ENCODE data around the gene RPL29.

The RPL29 gene

DNA sequence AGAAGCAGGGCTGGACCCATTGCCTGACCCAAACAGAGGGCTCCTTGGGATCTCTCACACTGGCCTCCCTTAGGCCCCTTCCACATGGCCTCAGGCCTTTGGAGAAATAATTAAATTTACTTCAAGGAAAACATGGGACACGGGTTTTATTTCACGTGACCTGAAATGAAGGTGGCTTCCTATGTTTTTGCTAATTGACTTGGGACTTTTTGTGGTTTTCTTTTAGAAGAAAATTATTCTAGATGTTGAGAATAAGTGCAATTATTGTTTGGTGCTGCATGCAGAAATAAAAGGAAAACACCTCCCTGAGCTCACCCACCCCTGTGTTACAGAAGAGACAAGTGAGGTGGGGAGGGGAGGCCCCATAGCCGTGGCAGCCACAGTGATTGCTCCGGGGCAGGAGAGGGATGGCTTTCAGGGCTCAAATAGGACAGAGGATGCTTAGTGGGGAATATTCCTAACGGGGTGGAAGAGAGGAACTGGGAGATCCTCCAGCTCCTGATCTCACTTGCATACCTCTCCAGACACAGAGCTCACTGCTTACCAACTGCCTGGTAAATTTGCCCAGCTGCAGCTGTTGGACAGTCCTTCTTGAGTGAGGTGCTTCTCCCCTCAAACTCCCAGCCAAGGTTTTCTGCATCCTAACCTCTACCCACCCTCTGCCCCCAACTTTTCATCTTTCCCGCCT is 29.2 kb upstream of the RPL29 start:
- no peak for FAIRE-seq

GRCh38 chr3:52023860-52024764 is 28.4 kb upstream of the RPL29 start:
- no peak for FAIRE-seq

GRCh38 chr3:52023101-52023770 is 27.5 kb upstream of the RPL29 start:
- no peak for FAIRE-seq

DNA sequence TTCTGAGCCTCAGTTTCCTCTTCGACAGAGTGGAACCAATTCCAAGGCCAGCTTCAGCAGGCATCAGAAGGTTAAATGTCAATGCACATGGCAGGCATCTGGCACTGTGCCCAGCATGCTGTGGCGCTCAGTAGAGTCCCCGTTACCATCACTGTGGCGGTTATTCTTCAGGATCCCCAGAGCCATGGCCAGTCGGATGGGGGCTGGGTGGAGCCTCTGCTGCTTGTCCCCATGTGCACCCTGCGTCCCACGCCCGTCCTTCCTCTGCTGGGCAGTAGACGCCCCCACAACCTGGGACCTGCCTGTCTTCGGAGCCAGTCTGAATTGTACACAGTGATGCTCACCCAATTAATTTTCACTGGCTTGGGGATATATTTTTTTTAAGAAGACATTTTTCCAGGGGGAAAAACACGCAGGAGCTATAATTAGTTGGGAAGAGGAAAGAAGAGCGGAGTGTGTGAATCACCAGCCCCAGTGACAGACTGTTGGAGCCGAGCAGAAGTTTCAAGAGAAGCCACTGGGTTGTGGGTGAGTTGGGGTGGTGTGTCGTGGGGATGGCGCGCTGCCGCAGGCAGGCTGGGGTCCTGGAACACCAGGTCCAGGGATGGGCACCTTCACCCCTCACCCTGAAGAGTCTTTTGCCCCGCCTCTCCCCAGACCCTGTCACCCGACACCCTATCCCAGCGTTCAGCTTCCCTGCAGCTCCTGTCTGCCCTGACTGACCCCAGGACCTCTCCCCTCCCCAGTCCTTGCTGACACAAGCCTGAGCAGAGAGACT is 26.8 kb upstream of the RPL29 start:
- FAIRE-seq: no peak

DNA sequence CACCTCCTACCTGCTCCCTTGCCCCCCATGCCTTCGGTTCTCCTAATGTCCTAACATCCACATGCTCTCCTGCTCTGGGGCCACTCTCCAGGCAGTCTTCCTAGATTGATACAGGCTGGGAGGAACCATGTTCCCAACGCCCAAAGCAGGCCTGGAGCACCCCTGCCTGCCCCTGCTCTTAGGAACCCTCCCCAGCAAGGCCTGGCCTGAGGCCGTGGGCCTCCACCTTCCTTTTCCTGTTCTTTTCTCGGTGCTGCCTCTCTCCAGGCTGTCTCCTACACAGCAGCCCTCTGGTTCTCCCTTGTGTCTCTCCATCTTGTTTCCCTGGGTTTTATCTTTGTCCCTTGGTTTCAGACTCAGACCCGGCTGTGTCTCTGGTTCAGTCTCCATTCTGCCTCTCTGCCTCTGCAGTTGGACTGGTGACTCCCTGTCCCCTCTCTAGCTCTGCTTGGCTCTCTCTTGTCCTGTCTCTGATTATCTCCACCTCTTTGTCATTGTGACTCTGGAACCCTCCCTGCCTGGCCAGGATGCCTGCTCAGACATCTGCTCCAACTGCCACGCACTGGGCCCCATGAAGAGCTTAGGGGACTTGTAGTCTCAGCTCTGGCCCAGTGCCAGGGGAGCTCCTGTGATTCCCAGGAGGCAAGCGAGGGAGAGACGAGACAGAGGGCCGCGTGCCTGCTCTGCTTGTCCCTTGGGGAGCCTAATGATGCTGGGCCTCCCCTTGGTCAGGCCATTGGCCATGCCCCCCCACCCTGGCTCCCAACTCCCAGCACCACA is 26.0 kb upstream of the RPL29 start:
- no peak for FAIRE-seq

DNA sequence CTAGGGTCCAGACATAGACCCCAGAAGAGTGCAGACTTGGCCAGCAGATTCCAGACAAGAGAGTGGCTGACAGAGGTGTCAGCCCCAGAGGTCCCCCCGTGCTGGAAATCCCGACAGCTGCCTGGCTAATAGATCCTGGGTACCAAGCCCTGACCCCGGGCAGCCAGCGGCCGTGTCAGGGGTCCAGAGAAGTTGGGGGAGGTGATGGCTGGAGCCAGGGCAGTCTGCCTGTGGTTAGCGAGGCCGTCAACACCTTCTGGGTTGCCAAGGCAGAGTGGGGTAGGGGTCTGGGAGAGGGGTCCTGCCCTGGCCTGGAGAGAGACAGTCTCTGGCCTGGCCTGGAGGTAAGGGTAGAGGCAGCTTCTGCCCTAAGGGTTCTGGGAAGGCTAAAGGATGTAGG is 25.1 kb upstream of the RPL29 start:
- FAIRE-seq: no peak

GRCh38 chr3:52019352-52020080 is 23.8 kb upstream of the RPL29 start:
- no peak for FAIRE-seq

DNA sequence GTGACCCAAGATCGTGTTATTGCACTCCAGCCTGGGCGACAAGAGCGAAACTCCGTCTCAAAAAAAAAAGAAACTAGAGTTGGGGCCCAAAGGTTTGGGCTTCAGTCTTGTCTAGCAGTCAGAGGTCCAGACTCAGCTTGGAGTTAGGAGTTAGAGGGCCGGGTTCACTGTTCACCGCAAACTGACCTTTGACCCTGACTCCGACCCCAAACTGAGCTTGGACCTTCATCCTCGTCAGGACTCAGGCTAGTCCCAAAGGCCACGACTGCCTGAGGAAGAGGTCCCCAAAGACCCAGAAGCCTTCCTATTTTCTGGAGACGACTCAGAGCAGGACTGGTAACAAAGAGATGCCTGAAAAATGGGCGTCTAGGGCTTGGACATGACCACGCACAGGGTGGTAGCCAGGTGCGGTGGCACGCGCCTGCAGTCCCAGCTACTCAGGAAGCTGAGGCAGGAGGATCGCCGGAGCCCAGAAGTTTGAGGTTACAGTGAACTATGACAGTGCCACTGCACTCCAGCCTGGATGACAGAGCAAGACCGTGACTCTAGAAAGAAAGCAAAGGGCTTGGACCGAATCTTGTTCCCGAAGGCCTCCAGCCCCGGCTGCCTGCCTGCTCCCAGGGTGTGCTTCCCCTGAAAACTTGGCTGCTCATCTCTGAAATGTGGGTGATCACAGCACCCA is 22.8 kb upstream of the RPL29 start:
- FAIRE-seq: no peak

GRCh38 chr3:52017586-52017985 is 21.9 kb upstream of the RPL29 start:
- no peak for FAIRE-seq

GRCh38 chr3:52015438-52016228 is 19.9 kb upstream of the RPL29 start:
- no peak for FAIRE-seq

DNA sequence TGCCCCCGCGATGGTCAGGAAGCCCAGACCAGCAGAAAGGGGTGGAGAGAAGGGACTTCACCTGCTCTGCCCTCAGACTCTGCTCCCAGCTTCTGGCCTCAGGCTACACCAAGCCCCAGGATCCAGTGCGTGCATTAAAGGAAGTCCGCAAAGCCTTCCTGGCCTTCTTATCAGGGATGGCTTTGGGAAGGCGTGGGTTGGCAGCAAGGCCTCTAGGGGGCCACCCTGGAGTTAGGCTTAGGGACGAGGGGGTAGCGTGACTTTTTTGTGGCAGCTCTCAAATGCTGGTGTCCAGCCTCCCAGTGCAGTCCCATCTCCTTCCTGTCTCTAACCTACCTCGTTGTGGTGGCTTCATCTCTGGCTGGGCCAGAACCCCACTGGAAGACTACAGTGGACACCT is 18.9 kb upstream of the RPL29 start:
- no peak for FAIRE-seq

- FAIRE-seq: no peak
Observed at GRCh38 chr3:52013802-52014598, 18.3 kb upstream of the RPL29 start.

DNA sequence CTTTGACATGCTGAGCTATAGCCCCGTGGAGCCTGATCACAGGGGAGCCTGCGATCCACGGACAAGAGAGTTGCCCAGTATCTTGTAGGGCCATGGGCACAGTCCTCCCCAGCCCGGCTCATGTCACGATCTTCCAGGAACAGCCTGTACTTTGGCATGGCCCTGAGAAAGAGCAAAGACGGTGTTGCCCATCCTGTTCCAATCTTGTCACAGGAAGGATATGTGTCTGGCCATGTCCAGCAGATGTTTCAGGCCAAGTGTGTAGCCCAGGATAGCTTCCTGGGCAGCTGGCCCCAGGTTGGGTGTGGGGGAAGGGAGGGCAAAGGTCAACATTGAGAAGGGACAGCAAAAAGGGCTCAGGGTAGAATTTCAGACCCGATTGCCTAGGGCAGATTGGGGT is 17.0 kb upstream of the RPL29 start:
- FAIRE-seq: no peak

DNA sequence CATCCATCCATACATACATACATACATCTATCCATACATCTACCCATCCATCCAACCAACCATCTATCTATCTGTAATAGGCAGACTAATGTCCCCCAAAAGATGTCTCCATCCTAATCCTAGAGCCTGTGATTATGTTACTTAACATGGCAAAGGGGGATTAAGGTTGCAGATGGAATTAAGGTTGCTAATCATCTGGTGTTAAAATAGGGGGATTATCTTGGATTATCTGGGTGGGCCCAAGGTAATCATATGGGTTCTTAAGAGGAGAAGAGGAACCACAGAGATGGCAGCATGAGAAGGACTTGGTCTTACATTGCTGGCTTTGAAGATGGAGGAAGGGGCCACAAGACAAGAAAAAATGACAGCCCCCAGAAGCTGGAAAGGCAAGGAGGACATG is 14.7 kb upstream of the RPL29 start:
- no peak for FAIRE-seq

DNA sequence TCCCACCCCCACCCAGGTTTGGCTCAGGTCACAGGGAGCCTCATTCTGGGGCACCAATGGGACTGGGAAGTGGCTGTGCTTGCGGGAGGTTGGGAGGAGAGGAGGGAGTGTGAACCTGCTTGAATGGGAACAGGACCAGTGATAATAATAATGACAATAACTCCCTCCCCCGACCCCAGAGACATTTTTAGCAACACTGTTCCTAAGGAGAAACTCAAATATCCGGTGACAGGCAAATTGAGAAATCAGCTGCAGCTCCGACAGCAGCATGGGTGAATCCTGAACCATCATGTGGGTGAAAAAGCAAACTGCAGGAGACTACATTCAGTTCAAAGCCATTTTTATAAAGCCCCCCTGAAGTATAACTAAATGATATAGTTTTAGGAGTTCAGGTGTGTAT is 11.6 kb upstream of the RPL29 start:
- no peak for FAIRE-seq

DNA sequence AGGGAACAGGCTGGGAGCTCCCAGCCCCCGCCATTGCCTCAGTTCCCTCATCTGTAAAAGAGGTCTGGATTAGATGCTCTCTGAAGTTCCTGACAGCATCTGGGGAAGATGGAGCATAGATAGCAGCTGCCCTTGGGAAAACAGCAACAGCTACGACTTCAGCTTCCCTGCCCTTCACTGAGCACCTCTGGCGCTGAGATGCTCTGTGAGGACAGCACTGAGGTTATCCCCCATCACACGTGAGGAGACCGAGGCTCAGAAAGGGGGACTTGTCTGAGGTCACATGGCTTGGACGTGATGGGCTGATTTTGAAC is 11.1 kb upstream of the RPL29 start:
- FAIRE-seq: no peak

DNA sequence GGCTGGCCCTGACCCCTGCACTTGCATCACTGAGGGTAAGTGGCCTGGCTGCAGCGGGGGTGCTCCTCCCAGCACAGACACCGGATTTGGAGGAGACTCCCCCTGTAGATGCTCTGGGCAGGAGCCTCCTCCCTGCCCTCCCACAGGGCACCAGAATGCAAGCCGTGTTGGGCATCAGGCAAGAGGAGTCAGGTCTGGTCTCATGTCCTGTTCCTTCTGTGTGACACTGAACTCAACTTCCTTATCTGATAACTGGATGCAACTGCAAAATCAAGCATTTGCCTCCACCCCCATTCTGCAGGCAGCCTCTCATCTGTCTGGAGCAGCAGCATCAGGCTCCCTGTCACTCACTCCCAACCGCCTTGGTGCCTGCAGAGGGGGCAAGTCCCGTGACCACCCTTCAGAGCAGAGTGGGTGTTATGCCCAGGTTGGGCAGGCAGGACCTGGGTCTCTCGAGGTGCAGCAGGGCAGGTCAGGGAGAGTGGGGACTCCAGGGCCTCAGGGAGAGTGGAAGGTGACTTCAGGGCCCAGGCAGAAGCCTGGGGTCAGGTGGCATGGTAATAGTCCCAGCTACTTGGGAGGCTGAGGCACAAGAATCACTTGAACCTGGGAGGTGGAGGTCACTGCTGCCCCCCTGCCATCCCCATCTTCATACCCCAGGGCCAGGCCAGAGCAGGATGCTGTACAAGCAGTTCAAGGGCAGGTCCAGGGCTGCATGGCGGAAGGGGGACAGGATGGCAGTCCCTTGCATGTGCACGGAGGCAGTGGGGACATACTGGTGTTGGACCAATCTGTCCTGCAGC is 10.5 kb upstream of the RPL29 start:
- FAIRE-seq: no peak

DNA sequence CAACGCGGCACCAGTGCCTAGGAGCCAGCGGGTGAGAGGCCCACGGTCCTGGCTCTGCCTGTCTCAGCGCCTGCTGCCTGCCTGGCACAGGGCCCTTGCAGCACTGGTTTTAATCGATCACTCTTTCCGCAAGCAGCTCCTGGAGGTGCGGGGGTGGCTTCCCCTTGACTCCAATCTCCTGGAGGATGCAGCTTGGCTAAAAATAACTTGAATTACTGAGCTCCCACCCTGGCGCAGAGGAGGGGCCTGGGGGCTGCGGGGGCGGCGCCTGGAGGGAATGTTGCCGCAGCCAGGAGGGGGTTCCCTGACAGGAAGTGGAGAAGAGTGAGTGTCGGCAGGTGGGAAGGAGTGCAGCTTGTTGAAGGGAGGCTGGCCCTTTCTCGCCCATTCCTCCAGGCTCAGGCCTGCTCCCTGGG is 9.9 kb upstream of the RPL29 start:
- FAIRE-seq: no peak

Measured in G401.6 (cell line).